A673 (cell line): Measurements from ENCODE around the gene PAQR4. TPM values are rescaled to one million over a fixed set of nuclear protein-coding genes. Genes with fewer than 3 reads are reported as not detected.

ENCODE experiments used
- BruUV-seq: library from RNA; stranded (reverse); fragments of 400-500 nt; replicated peaks from 2 replicates; lab custom pipeline; 2021; lab: Mats Ljungman, UMichigan
- CTCF ChIA-PET: fragments of 300-600 bp; sonication (Branson Sonifier 250); formaldehyde crosslinking; loops from one replicate; lab custom pipeline; 2022; ENCODE audit warnings: antibody characterized with exemption; lab: Charles Lee
- POLR2A ChIA-PET: fragments of 300-600 bp; sonication (Branson Sonifier 250); formaldehyde crosslinking; loops from one replicate; lab custom pipeline; 2022; ENCODE audit warnings: antibody characterized with exemption; ENCODE audit not compliant: low non-redundant PET; lab: Charles Lee
- DNase-seq: peaks from one replicate; pipeline ENCODE4 v3.0.0-alpha.2; 2015; ENCODE audit warnings: low spot score
- H3K27ac ChIP-seq: fragments of 200-600 bp; sonication (generic); 2 replicates; pipeline ENCODE4 v1.5.1; 2016; ENCODE audit warnings: mixed run types, low read depth, mild to moderate bottlenecking, mixed read lengths, antibody characterized with exemption, low read length; ENCODE audit not compliant: poor library complexity, severe bottlenecking
- H3K27me3 ChIP-seq: fragments of 200-600 bp; sonication (generic); replicated peaks from 2 replicates; pipeline ENCODE4 v1.6.1; 2017; ENCODE audit warnings: mixed run types, low read depth, mild to moderate bottlenecking, mixed read lengths, antibody characterized with exemption, low read length; ENCODE audit not compliant: insufficient read depth, poor library complexity
- H3K36me3 ChIP-seq: fragments of 200-600 bp; sonication (generic); 2 replicates; pipeline ENCODE4 v1.6.1; 2016; ENCODE audit warnings: mixed run types, mild to moderate bottlenecking, mixed read lengths, antibody characterized with exemption, low read length; ENCODE audit not compliant: insufficient read depth, poor library complexity, severe bottlenecking
- H3K4me1 ChIP-seq: fragments of 200-600 bp; sonication (generic); 2 replicates; pipeline ENCODE4 v1.6.1; 2017; ENCODE audit warnings: mixed run types, mild to moderate bottlenecking, mixed read lengths, antibody characterized with exemption, low read length; ENCODE audit not compliant: insufficient read depth, poor library complexity, severe bottlenecking
- H3K4me3 ChIP-seq: fragments of 200-600 bp; sonication (generic); 2 replicates; pipeline ENCODE4 v1.5.1; 2016; ENCODE audit warnings: low read depth, mixed run types, mild to moderate bottlenecking, mixed read lengths, low read length; ENCODE audit not compliant: poor library complexity, severe bottlenecking
- H3K9me3 ChIP-seq: fragments of 200-600 bp; sonication (generic); 2 replicates; pipeline ENCODE4 v1.6.1; 2016; ENCODE audit warnings: mixed run types, low read depth, mild to moderate bottlenecking, mixed read lengths, antibody characterized with exemption, low read length; ENCODE audit not compliant: poor library complexity, severe bottlenecking
- EZH2 ChIP-seq: fragments of 200-600 bp; sonication (generic); IDR thresholded peaks from 2 replicates; pipeline ENCODE4 v1.6.1; 2017; ENCODE audit warnings: borderline replicate concordance, low read depth, mild to moderate bottlenecking, mixed read lengths, antibody characterized with exemption, low read length; ENCODE audit not compliant: poor library complexity, severe bottlenecking
- intact Hi-C: fragments of 100-400 bp; cut with micrococcal nuclease; formaldehyde crosslinking; loops from one replicate; pipeline ENCODE4 v1.10.0; 2022; ENCODE audit not compliant: unreplicated experiment
- total RNA-seq: library from RNA; stranded (reverse); gene quantifications from 2 replicates; pipeline ENCODE4 v1.2.3, GENCODE V29; 2021
- TF ChIP-seq, protein P1 (sequence below): fragments of 300-800, 200-600 bp; sonication (generic); conservative IDR thresholded peaks from 2 replicates; pipeline ENCODE4 v1.5.1; 2017; ENCODE audit warnings: low read depth, mild to moderate bottlenecking, antibody characterized with exemption, low read length, moderate library complexity, mixed read lengths

Gene PAQR4
- total RNA-seq, 1 experiment from 2014 or later: 46.5 TPM

- BruUV-seq: no TSS peak
- TF ChIP-seq, protein P1, sequence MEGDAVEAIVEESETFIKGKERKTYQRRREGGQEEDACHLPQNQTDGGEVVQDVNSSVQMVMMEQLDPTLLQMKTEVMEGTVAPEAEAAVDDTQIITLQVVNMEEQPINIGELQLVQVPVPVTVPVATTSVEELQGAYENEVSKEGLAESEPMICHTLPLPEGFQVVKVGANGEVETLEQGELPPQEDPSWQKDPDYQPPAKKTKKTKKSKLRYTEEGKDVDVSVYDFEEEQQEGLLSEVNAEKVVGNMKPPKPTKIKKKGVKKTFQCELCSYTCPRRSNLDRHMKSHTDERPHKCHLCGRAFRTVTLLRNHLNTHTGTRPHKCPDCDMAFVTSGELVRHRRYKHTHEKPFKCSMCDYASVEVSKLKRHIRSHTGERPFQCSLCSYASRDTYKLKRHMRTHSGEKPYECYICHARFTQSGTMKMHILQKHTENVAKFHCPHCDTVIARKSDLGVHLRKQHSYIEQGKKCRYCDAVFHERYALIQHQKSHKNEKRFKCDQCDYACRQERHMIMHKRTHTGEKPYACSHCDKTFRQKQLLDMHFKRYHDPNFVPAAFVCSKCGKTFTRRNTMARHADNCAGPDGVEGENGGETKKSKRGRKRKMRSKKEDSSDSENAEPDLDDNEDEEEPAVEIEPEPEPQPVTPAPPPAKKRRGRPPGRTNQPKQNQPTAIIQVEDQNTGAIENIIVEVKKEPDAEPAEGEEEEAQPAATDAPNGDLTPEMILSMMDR: no peak
- TF ChIP-seq EZH2: no peak
- H3K27me3 ChIP-seq: no peaks in the 10 kb centered on the region
- ChIA-PET CTCF (no interaction called here), POLR2A (no interaction called here)
- intact Hi-C loops: no loop called here
- H3K4me1 ChIP-seq: peaks cover 16% of the 10 kb centered on the region
- H3K36me3 ChIP-seq: peaks cover 50% of the 10 kb centered on the region
- no peak overlapping the region for H3K4me3 ChIP-seq
- no peaks in the 10 kb centered on the region for H3K9me3 ChIP-seq
- H3K27ac ChIP-seq: no peak overlapping the region
- DNase-seq: no peak
These were observed 5.3 kb downstream of the PAQR4 start for GRCh38 chr16:2974319-2975056.

DNA sequence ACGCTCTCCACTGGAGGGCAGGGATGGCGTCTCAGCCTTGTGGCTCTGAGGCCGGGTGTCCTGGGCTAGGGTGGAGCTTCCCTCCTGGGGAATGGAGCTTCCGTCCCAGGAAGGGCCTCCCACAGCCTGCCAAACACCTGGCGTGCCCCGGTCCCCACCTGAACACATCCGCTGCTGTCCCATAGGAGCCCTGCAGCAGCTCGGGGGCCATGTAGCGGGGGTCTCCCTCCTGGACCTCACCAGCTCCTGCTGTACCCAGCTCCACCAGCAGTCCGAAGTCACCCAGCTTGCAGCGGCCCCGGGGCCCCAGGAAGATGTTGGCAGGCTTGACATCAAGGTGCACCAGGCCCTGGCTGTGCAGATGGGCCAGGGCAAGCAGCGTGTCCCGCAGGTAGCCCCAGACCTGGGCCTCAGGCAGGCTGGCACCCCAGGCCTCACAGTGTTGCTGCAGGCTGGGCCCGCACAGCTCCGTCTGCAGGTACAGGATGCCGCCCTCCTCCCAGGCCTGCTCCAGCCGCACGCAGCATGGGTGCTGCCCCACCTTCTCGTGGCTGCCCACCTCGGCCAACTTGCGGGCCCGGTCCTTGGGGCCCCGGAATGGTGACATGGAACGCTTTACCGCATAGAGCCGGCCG, 6.1 kb downstream of the PAQR4 start:
- no peak for DNase-seq
- H3K27me3 ChIP-seq: no peaks in the 10 kb centered on the region
- peaks cover 17% of the 10 kb centered on the region for H3K4me1 ChIP-seq
- POLR2A ChIA-PET: no interaction called here
- H3K36me3 ChIP-seq: peaks cover 50% of the 10 kb centered on the region
- H3K9me3 ChIP-seq: no peaks in the 10 kb centered on the region
- CTCF ChIA-PET: no interaction called here
- no TSS peak for BruUV-seq
- H3K27ac ChIP-seq: no peak overlapping the region
- no peak for TF ChIP-seq EZH2
- TF ChIP-seq, protein P1: no peak
- intact Hi-C loops: no loop called here
- no peak overlapping the region for H3K4me3 ChIP-seq

- Histone ChIP-seq H3K4me1 (peaks cover 21% of the 10 kb centered on the region), H3K27ac (no peak overlapping the region), H3K27me3 (no peaks in the 10 kb centered on the region), H3K36me3 (peaks cover 50% of the 10 kb centered on the region), H3K4me3 (no peak overlapping the region), H3K9me3 (no peaks in the 10 kb centered on the region)
- POLR2A ChIA-PET: no interaction called here
- BruUV-seq: no TSS peak
- TF ChIP-seq, protein P1: no peak
- TF ChIP-seq EZH2: no peak
- intact Hi-C loops: no loop called here
- CTCF ChIA-PET: no interaction called here
- DNase-seq: no peak
These were observed 7.1 kb downstream of the PAQR4 start for GRCh38 chr16:2976201-2976600.
